ENCODE results near the gene TMA7B. TPM values are rescaled to one million over a fixed set of nuclear protein-coding genes. Genes with fewer than 3 reads are reported as not detected.

The TMA7B gene
- not detected in 2 replicates for total RNA-seq

DNA sequence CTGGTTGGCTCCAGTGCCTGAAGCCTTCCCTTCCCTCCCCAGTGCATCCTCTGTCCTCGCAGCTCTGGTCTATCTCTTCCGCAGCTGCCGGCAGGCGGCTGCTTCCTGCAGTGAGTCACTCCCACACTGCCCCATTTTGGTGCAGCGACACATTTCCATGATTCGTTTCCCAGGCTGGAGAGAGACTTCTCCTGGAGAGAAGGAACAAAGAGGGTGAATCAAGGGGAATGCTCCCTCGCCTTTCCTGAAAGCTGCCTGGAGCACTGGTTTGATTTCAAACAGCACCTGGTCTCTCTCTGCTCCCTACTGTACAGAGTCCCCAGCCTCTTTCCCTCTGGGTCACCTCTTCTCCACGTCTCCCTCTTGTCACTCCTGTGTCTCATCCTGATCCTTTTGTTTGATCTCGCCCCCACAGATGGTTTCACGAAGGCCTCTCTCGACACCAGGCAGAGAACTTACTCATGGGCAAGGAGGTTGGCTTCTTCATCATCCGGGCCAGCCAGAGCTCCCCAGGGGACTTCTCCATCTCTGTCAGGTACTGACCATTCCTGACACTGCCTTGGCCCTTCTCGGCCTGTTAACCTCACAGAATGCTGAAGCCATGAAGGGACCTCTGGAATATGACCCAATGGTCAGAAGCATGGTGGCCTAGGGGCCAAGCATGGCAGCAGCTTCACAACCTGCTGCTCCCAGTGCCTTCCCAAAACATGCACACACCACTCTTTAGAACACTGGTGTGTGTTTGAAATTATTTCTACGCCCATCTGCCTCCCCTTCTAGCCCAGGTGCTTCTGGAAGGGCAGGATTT is at the start of gene TMA7B:
TSS of gene TMA7B (plus strand) at position 758 of the 808 bp plus-strand sequence. CDS start 3,978 bp downstream, outside the sequence.

DNA sequence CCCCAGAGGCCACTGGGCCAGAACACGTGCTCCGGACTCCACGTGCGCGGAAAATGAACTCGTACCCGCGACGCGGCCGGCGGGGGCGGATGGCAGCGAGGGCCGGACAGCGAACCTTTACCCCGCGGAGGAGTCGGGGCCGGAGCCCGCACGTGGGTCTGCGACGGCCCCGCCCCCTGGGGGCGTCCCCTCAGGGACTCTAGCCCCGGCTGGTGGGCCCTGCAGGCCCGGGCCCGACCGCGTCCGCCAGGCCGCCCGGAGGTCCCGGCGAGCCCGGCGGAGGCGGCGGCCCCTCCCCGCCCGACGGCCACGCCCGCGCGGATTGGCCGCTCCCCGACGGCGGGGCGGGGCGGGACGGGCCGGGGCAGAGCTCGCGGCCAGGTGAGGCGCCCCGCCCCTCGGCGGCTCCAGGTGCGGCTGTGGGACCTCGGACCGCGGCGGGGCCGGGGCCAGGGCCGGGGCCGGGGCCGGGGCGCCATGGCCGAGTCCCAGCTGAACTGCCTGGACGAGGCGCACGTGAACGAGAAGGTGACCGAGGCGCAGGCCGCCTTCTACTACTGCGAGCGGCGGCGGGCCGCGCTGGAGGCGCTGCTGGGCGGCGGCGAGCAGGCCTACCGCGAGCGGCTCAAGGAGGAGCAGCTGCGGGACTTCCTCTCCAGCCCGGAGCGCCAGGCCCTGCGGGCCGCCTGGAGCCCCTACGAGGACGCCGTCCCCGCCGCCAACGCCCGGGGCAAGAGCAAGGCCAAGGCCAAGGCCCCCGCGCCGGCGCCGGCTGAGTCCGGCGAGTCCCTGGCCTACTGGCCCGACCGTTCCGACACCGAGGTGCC is 34.6 kb downstream of the TMA7B start, which contains the start of gene FAM83F:
TSS of gene FAM83F (plus strand) at position 389 of the 827 bp plus-strand sequence. CDS start at position 478, 89 bp downstream.

Other genes starting within 250 kb of the TMA7B start
- not detected in 2 replicates for gene ENTHD1, start 66.6 kb upstream of the TMA7B start, total RNA-seq
- gene GRAP2, start 59.3 kb upstream of the TMA7B start, total RNA-seq = under 0.01 TPM in 1 of 2 replicates, not detected in the other
- 18.1 and 31.8 TPM in 2 replicates for gene FAM83F, start 34.6 kb downstream of the TMA7B start, total RNA-seq
- gene TNRC6B, start 217.5 kb downstream of the TMA7B start, total RNA-seq = 6.0 and 8.7 TPM in 2 replicates